ENCODE results near the gene DFFB. TPM values are rescaled to one million over a fixed set of nuclear protein-coding genes. Genes with fewer than 3 reads are reported as not detected.

Gene DFFB
- total and polyA plus RNA-seq, 2 experiments from 2014 or later = 5.5 to 6.2 TPM

GRCh38 chr1:3886106-3886670 is 28.9 kb downstream of the DFFB start:
- 95% methylated on average over 15 of the region's 15 CpGs for WGBS (ENCODE audit: low lambda C conversion rate, missing lambda C conversion rate)
- Histone ChIP-seq H4K20me1 (ENCODE audit: insufficient read depth, poor library complexity, severe bottlenecking) (no peaks in the 10 kb centered on the region), H3K36me3 (replicated peaks; ENCODE audit: insufficient read depth, low read depth) (no peaks in the 10 kb centered on the region), H3K4me3 (no peak overlapping the region), H3K9me3 (ENCODE audit: low read depth) (no peaks in the 10 kb centered on the region), H3K27ac (no peak overlapping the region), H3K27me3 (no peaks in the 10 kb centered on the region), H3K79me2 (no peaks in the 10 kb centered on the region), H3K9me2 (replicated peaks; ENCODE audit: insufficient read depth) (no peaks in the 10 kb centered on the region), H2AFZ (no peak overlapping the region), H3K4me1 (ENCODE audit: insufficient read depth) (no peaks in the 10 kb centered on the region), H3K4me2 (no peak overlapping the region)
- TF ChIP-seq EZH2 (IDR thresholded peaks at IDR 0.05; ENCODE audit: borderline replicate concordance) = no peak
- no peak for TF ChIP-seq EZH2phosphoT487 (IDR thresholded peaks at IDR 0.05; ENCODE audit: low read depth, severe bottlenecking, unreplicated experiment)
- no peak for DNase-seq (ENCODE audit: low spot score)

GRCh38 chr1:3886691-3887090 is 29.4 kb downstream of the DFFB start:
- H3K36me3 ChIP-seq (replicated peaks; ENCODE audit: insufficient read depth, low read depth) = no peaks in the 10 kb centered on the region
- 90% methylated on average over 8 of the region's 8 CpGs for WGBS (ENCODE audit: low lambda C conversion rate, missing lambda C conversion rate)

GRCh38 chr1:3888301-3888700 is 31.0 kb downstream of the DFFB start:
- WGBS (ENCODE audit: low lambda C conversion rate, missing lambda C conversion rate) = 91% methylated on average over 15 of the region's 15 CpGs
- no peaks in the 10 kb centered on the region for H3K36me3 ChIP-seq (replicated peaks; ENCODE audit: insufficient read depth, low read depth)

More at GRCh38 chr1:3886691-3887090, 29.4 kb downstream of the DFFB start:
- no peak overlapping the region for H3K27ac ChIP-seq
- TF ChIP-seq CTCF (IDR thresholded peaks at IDR 0.05; ENCODE audit: poor library complexity) = no peak
- TF ChIP-seq EZH2 (IDR thresholded peaks at IDR 0.05; ENCODE audit: borderline replicate concordance) = no peak
- TF ChIP-seq EZH2phosphoT487 (IDR thresholded peaks at IDR 0.05; ENCODE audit: low read depth, severe bottlenecking, unreplicated experiment) = no peak
- no peak overlapping the region for H2AFZ ChIP-seq
- no peak for DNase-seq (ENCODE audit: low spot score)
- H3K4me2 ChIP-seq = no peak overlapping the region
- H3K27me3 ChIP-seq = no peaks in the 10 kb centered on the region
- H3K4me3 ChIP-seq = no peak overlapping the region
- no peaks in the 10 kb centered on the region for H4K20me1 ChIP-seq (ENCODE audit: insufficient read depth, poor library complexity, severe bottlenecking)
- H3K79me2 ChIP-seq = no peaks in the 10 kb centered on the region
- H3K4me1 ChIP-seq (ENCODE audit: insufficient read depth) = no peaks in the 10 kb centered on the region
- no peaks in the 10 kb centered on the region for H3K9me2 ChIP-seq (replicated peaks; ENCODE audit: insufficient read depth)
- no peaks in the 10 kb centered on the region for H3K9me3 ChIP-seq (ENCODE audit: low read depth)

More at GRCh38 chr1:3888301-3888700, 31.0 kb downstream of the DFFB start:
- peaks cover 7% of the 10 kb centered on the region for H3K79me2 ChIP-seq
- H3K27me3 ChIP-seq = no peaks in the 10 kb centered on the region
- H4K20me1 ChIP-seq (ENCODE audit: insufficient read depth, poor library complexity, severe bottlenecking) = no peaks in the 10 kb centered on the region
- H3K4me3 ChIP-seq = no peak overlapping the region
- no peak for DNase-seq (ENCODE audit: low spot score)
- H3K9me3 ChIP-seq (ENCODE audit: low read depth) = no peaks in the 10 kb centered on the region
- TF ChIP-seq EZH2 (IDR thresholded peaks at IDR 0.05; ENCODE audit: borderline replicate concordance) = no peak
- no peak for TF ChIP-seq CTCF (IDR thresholded peaks at IDR 0.05; ENCODE audit: poor library complexity)
- no peak for TF ChIP-seq EZH2phosphoT487 (IDR thresholded peaks at IDR 0.05; ENCODE audit: low read depth, severe bottlenecking, unreplicated experiment)
- H2AFZ ChIP-seq = no peak overlapping the region
- no peak overlapping the region for H3K27ac ChIP-seq
- no peaks in the 10 kb centered on the region for H3K9me2 ChIP-seq (replicated peaks; ENCODE audit: insufficient read depth)
- H3K4me1 ChIP-seq (ENCODE audit: insufficient read depth) = no peaks in the 10 kb centered on the region
- no peak overlapping the region for H3K4me2 ChIP-seq

All from hepatocyte (in vitro differentiated cells).